Measurements from ENCODE around the gene CFAP57.

Gene CFAP57

DNA sequence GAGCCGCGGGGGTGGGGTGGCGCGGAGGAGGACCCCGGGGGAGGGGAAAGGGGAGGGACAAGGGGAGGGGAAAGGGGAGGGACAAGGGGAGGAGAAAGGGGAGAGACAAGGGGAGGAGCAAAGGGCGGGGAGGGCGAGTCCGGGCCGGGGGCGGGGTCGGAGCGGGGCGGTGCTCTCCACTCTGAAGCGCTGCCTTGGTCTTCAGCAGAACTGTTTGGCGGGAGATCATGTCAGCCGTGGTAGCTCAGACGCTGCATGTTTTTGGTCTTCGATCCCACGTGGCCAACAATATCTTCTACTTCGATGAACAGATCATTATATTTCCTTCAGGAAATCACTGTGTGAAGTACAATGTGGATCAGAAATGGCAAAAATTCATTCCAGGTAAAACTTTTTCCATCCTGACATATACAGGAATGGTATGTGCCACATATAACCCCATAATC, 420 bp downstream of the CFAP57 start:
- H2AFZ ChIP-seq (ENCODE audit: low read depth) = peak overlapping the region; percentile 89; the same call in 1 of the 2 replicates
- peak overlapping the region; percentile 37; the same call in 1 of the 2 replicates for H3K4me2 ChIP-seq
- peaks cover 7% of the 10 kb centered on the region; the same call in 1 of the 2 replicates for H3K36me3 ChIP-seq (ENCODE audit: insufficient read depth)
- peaks cover 16% of the 10 kb centered on the region for H3K4me1 ChIP-seq (ENCODE audit: low read depth, poor library complexity, severe bottlenecking)
- H3K4me3 ChIP-seq (IDR thresholded peaks at IDR 0.05; ENCODE audit: insufficient read depth, low read depth, low read length) = no peak overlapping the region
- TF ChIP-seq, protein P1, sequence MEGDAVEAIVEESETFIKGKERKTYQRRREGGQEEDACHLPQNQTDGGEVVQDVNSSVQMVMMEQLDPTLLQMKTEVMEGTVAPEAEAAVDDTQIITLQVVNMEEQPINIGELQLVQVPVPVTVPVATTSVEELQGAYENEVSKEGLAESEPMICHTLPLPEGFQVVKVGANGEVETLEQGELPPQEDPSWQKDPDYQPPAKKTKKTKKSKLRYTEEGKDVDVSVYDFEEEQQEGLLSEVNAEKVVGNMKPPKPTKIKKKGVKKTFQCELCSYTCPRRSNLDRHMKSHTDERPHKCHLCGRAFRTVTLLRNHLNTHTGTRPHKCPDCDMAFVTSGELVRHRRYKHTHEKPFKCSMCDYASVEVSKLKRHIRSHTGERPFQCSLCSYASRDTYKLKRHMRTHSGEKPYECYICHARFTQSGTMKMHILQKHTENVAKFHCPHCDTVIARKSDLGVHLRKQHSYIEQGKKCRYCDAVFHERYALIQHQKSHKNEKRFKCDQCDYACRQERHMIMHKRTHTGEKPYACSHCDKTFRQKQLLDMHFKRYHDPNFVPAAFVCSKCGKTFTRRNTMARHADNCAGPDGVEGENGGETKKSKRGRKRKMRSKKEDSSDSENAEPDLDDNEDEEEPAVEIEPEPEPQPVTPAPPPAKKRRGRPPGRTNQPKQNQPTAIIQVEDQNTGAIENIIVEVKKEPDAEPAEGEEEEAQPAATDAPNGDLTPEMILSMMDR (conservative IDR thresholded peaks at IDR 0.05; ENCODE audit: low read depth, low read length) = no peak
- H3K27ac ChIP-seq = no peak overlapping the region
- no peaks in the 10 kb centered on the region for H3K27me3 ChIP-seq (ENCODE audit: insufficient read depth, low read depth)
- peaks cover 17% of the 10 kb centered on the region for H3K79me2 ChIP-seq (ENCODE audit: insufficient read depth, low read depth)
- H4K20me1 ChIP-seq (ENCODE audit: insufficient read depth) = no peaks in the 10 kb centered on the region
- H3K9ac ChIP-seq = peak overlapping the region; percentile 79; the same call in 1 of the 2 replicates

DNA sequence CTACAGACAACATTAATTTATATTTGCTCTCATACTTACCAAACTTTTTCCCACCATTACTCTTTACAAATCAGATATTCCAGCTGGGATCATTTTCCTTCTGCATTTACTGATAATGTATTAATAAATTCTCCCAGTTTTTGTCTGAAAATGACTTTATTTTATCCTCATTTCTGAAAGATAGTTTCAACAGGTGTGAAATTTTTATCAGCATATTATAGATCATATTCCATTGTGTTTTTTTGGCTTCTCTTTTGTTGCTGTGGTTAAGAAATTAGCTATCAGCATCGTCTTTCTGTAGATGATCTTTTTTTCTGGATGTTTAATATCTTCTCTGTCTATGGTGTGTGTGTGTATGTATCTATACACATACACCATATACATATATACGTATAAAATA, 2.7 kb downstream of the CFAP57 start:
- H3K27ac ChIP-seq = no peak overlapping the region
- H3K27me3 ChIP-seq (ENCODE audit: insufficient read depth, low read depth) = no peaks in the 10 kb centered on the region
- no peak overlapping the region for H3K9ac ChIP-seq
- H3K36me3 ChIP-seq (ENCODE audit: insufficient read depth) = no peaks in the 10 kb centered on the region
- no peak overlapping the region for H2AFZ ChIP-seq (ENCODE audit: low read depth)
- no peak overlapping the region for H3K4me2 ChIP-seq
- H3K4me3 ChIP-seq (IDR thresholded peaks at IDR 0.05; ENCODE audit: insufficient read depth, low read depth, low read length) = no peak overlapping the region
- peaks cover 16% of the 10 kb centered on the region for H3K4me1 ChIP-seq (ENCODE audit: low read depth, poor library complexity, severe bottlenecking)
- TF ChIP-seq, protein P1 (conservative IDR thresholded peaks at IDR 0.05; ENCODE audit: low read depth, low read length) = no peak
- H3K79me2 ChIP-seq (ENCODE audit: insufficient read depth, low read depth) = peaks cover 17% of the 10 kb centered on the region
- no peaks in the 10 kb centered on the region for H4K20me1 ChIP-seq (ENCODE audit: insufficient read depth)

DNA sequence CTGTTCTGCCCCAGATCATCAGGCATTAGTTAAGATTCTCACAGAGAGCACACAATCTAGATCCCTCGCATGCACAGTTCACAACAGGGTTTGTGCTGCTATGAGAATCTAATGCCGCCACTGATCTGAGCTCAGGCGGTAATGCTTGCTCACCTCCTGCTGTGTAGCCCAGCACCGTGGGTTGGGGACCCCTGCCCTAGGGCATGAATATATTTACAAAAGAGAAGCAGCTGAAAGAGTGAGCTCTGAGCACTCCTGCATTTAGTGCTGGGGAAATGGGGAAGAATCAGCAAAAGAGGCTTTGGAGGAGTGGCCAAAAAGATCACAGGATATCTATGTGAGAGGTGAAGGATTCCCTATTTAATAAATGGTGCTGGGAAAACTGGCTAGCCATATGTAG, 5.6 kb downstream of the CFAP57 start:
- H3K79me2 ChIP-seq (ENCODE audit: insufficient read depth, low read depth) = no peaks in the 10 kb centered on the region
- TF ChIP-seq, protein P1 (conservative IDR thresholded peaks at IDR 0.05; ENCODE audit: low read depth, low read length) = no peak
- H3K27me3 ChIP-seq (ENCODE audit: insufficient read depth, low read depth) = no peaks in the 10 kb centered on the region
- H3K4me2 ChIP-seq = no peak overlapping the region
- H3K4me1 ChIP-seq (ENCODE audit: low read depth, poor library complexity, severe bottlenecking) = peaks cover 7% of the 10 kb centered on the region
- no peak overlapping the region for H2AFZ ChIP-seq (ENCODE audit: low read depth)
- H3K4me3 ChIP-seq (IDR thresholded peaks at IDR 0.05; ENCODE audit: insufficient read depth, low read depth, low read length) = no peak overlapping the region
- no peak overlapping the region for H3K27ac ChIP-seq
- no peak overlapping the region for H3K9ac ChIP-seq
- H4K20me1 ChIP-seq (ENCODE audit: insufficient read depth) = no peaks in the 10 kb centered on the region
- no peaks in the 10 kb centered on the region for H3K36me3 ChIP-seq (ENCODE audit: insufficient read depth)

DNA sequence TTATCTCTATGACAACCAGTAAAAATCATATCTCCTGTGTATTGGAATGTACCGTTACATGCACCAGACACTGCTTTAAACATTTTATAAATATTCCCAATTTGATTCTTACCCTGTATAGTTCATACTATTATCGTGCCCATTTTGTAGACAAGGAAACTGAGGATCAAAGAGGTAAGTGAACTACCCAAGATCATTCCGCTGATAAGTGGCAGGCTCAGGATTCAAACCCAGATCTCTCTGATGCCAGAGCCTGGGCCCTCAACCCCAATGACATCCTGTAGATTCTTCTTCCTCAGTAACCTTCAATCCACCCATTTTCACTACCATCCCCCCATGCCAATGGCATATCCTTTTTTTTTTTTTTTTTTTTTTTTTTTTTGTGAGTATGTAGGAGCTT, 12.3 kb downstream of the CFAP57 start:
- Histone ChIP-seq H3K4me1 (ENCODE audit: low read depth, poor library complexity, severe bottlenecking) (no peaks in the 10 kb centered on the region), H3K4me3 (IDR thresholded peaks at IDR 0.05; ENCODE audit: insufficient read depth, low read depth, low read length) (no peak overlapping the region), H3K4me2 (no peak overlapping the region), H3K27me3 (ENCODE audit: insufficient read depth, low read depth) (no peaks in the 10 kb centered on the region), H3K9ac (no peak overlapping the region), H3K27ac (no peak overlapping the region), H2AFZ (ENCODE audit: low read depth) (no peak overlapping the region), H3K36me3 (ENCODE audit: insufficient read depth) (no peaks in the 10 kb centered on the region), H3K79me2 (ENCODE audit: insufficient read depth, low read depth) (no peaks in the 10 kb centered on the region), H4K20me1 (ENCODE audit: insufficient read depth) (no peaks in the 10 kb centered on the region)
- TF ChIP-seq, protein P1 (conservative IDR thresholded peaks at IDR 0.05; ENCODE audit: low read depth, low read length) = no peak
